BLaER1 treated with 17β-estradiol and CSF1 and Interleukin-3, amounts not matched to agents 10 nM and 100 nM (cell line): ENCODE results near the gene GPC6.
"Not testable (repeated sequence)": the region's sequence is repeated elsewhere in the genome, so short reads cannot be mapped to it uniquely, and the experiment has no call there.

Experiments
- H3K27ac ChIP-seq, 11 experiments: shearing (Covaris generic); formaldehyde crosslinking; 2 replicates each; pipeline ENCODE4 v1.8.1; 2022
- H3K27me3 ChIP-seq, 11 experiments: shearing (Covaris generic); formaldehyde crosslinking; 2 replicates each; pipeline ENCODE4 v1.8.1; 2022
- H3K36me3 ChIP-seq, 11 experiments: shearing (Covaris generic); formaldehyde crosslinking; 2 replicates each; pipeline ENCODE4 v1.8.1; 2022
- H3K4me1 ChIP-seq, 10 experiments: shearing (Covaris generic); formaldehyde crosslinking; 2 replicates each; pipeline ENCODE4 v1.8.1; 2022
- H3K4me2 ChIP-seq, 11 experiments: shearing (Covaris generic); formaldehyde crosslinking; 2 replicates each; pipeline ENCODE4 v1.8.1; 2022
- H3K4me3 ChIP-seq, 10 experiments: shearing (Covaris generic); formaldehyde crosslinking; 2 replicates each; pipeline ENCODE4 v1.8.1; 2022
- H3K9ac ChIP-seq, 11 experiments: shearing (Covaris generic); formaldehyde crosslinking; 2 replicates each; pipeline ENCODE4 v1.8.1; 2022
- H3K9me3 ChIP-seq, 11 experiments: shearing (Covaris generic); formaldehyde crosslinking; replicated peaks in 1 of 11; 2 replicates each; pipeline ENCODE4 v1.8.1; 2022
- H4K20me1 ChIP-seq, 11 experiments: shearing (Covaris generic); formaldehyde crosslinking; 2 replicates each; pipeline ENCODE4 v1.8.1; 2022
- Cebpa-rat ChIP-seq, 11 experiments: shearing (Covaris generic); IDR thresholded peaks; 2 replicates each; pipeline ENCODE4 v1.8.1; 2022

Gene GPC6

DNA sequence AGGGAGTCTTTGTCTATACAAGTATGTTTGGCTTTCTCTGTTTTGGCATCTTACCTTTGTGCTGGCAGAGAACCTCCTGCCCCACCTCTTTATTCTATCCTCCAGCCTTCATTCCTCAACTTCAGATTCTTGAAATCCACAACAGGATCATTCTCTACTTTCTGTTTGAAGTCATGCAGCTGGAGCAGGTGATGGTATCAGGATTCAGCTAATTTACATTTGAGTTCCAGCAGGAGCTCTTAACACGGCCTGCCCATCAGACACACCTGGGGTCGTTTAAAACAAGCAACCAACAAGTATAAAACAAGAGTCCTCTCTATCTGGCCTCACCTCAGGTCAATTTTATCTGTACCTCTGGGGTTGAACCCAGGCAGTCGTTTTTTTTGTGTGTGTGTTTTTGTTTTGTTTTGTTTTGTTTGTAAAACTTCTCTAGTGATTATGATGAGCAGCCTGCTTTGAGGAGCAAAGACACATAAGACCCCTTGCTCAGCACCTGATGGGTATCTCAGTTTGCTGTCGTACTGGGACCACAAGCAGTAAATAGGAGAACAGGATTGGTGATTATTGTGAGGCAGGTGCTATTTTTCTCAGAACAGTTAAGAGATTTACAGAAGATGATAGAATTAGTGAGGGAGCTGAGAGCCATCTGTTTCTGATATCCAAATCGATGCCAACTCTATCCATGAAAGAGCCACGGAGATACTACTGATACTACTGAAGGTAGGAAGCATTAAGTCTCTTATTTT is 78.4 kb downstream of the GPC6 start:
- H3K4me2 ChIP-seq = no peak overlapping the region

DNA sequence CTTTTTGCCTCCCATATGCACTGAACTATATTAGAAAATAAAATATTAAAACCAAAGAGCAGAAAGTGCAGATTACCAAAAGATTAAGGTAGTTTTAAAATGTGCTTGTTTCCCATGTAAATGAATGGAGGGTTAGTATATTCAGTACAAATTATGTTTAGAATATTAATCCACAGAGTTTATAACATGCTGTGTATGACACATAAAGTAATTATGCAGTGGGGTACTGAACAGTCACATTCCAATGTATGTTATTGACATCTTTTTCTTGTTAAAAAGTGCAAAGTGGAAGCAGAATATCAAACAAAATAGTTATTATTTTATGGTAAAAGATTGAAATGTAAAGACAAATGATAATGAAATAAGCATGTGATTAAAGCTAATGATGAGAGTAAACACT is 79.3 kb downstream of the GPC6 start:
- Histone ChIP-seq H3K4me3 (no peak overlapping the region), H3K9ac (no peak overlapping the region), H3K27me3 (no peaks in the 10 kb centered on the region), H3K27ac (no peak overlapping the region), H3K36me3 (no peaks in the 10 kb centered on the region), H3K4me1 (no peaks in the 10 kb centered on the region), H3K9me3 (no peaks in the 10 kb centered on the region), H4K20me1 (no peaks in the 10 kb centered on the region), H3K4me2 (no peak overlapping the region)
- TF ChIP-seq Cebpa-rat (IDR thresholded peaks at IDR 0.05) = no peak

More for the DNA sequence above, 78.4 kb downstream of the GPC6 start:
- H3K27ac ChIP-seq = no peak overlapping the region
- no peak overlapping the region for H3K4me3 ChIP-seq
- no peaks in the 10 kb centered on the region for H3K9me3 ChIP-seq
- no peaks in the 10 kb centered on the region for H3K36me3 ChIP-seq
- H3K9ac ChIP-seq = no peak overlapping the region
- no peak for TF ChIP-seq Cebpa-rat (IDR thresholded peaks at IDR 0.05)
- H3K4me1 ChIP-seq = no peaks in the 10 kb centered on the region
- no peaks in the 10 kb centered on the region for H3K27me3 ChIP-seq
- no peaks in the 10 kb centered on the region for H4K20me1 ChIP-seq

DNA sequence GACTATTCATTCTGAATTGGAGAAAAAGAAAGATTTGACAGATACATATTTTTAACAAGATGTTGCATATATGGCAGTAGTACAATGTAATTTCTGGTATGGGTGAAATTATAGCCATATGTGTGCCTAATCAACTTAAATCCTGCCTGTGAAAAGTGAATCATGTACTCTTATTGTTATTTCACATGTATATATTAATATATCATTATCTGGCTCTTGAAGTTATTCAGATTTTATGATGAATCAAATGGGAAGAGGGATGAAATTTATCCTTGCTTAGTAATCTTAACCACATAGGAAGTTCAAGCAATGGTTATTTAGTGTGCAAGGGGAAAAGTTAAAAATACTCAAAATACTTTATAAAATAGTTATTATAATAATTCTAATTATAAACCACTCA is 80.5 kb downstream of the GPC6 start:
- Histone ChIP-seq H3K4me2 (no peak overlapping the region), H3K36me3 (no peaks in the 10 kb centered on the region), H3K27me3 (no peaks in the 10 kb centered on the region), H3K27ac (no peak overlapping the region), H4K20me1 (no peaks in the 10 kb centered on the region), H3K4me3 (no peak overlapping the region), H3K4me1 (no peaks in the 10 kb centered on the region), H3K9ac (no peak overlapping the region), H3K9me3 (no peaks in the 10 kb centered on the region)
- TF ChIP-seq Cebpa-rat (IDR thresholded peaks at IDR 0.05) = no peak

- Histone ChIP-seq H4K20me1 (no peaks in the 10 kb centered on the region), H3K4me1 (no peaks in the 10 kb centered on the region), H3K27ac (no peak overlapping the region), H3K36me3 (no peaks in the 10 kb centered on the region), H3K9ac (no peak overlapping the region), H3K27me3 (no peaks in the 10 kb centered on the region), H3K9me3 (no peaks in the 10 kb centered on the region), H3K4me2 (no peak overlapping the region), H3K4me3 (no peak overlapping the region)
- TF ChIP-seq Cebpa-rat (IDR thresholded peaks at IDR 0.05) = no peak
Observed at GRCh38 chr13:93307651-93308050, 81.0 kb downstream of the GPC6 start.

DNA sequence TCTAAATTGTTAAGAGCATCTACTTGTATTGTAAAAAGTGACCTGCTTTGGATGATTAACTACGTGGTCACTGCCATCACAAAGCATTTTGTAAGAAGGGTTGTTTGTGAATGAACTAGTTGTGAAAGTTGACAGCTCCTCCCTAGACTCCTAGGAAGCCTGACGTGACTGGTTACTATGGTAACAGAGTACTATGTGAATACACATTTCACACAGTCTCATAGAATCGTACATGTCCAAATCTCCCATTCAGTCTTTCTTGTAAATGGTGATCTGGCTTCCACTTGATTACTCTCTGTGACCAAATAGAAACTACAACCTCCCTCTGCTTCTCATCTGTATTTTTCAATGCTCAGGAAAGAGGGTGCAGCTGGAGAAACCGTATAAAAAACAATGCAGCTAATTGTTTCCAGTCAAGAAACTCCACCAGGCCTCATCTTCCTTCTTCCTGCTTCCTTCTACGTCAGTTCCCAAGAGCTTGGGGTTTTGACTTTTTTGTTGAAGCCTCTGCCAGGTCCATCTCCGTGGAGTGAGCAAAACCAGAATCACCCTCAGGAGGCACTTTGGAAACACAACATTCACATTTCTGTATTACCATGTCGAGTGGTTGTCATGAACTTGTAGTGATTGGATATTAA is 83.4 kb downstream of the GPC6 start:
- no peaks in the 10 kb centered on the region for H3K27me3 ChIP-seq
- H4K20me1 ChIP-seq = no peaks in the 10 kb centered on the region
- no peaks in the 10 kb centered on the region for H3K4me1 ChIP-seq
- no peak overlapping the region for H3K4me3 ChIP-seq
- H3K9ac ChIP-seq = no peak overlapping the region
- H3K9me3 ChIP-seq = no peaks in the 10 kb centered on the region
- H3K4me2 ChIP-seq = no peak overlapping the region
- no peak overlapping the region for H3K27ac ChIP-seq
- TF ChIP-seq Cebpa-rat (IDR thresholded peaks at IDR 0.05) = no peak
- no peaks in the 10 kb centered on the region for H3K36me3 ChIP-seq

- no peak overlapping the region for H3K4me2 ChIP-seq
- no peak overlapping the region for H3K9ac ChIP-seq
- no peaks in the 10 kb centered on the region for H3K27me3 ChIP-seq
- no peaks in the 10 kb centered on the region for H4K20me1 ChIP-seq
- TF ChIP-seq Cebpa-rat (IDR thresholded peaks at IDR 0.05) = no peak
- no peak overlapping the region for H3K27ac ChIP-seq
- no peaks in the 10 kb centered on the region for H3K36me3 ChIP-seq
- H3K4me3 ChIP-seq = no peak overlapping the region
- H3K9me3 ChIP-seq = no peaks in the 10 kb centered on the region
- H3K4me1 ChIP-seq = peaks cover 0 to 36% (median 7%) of the 10 kb centered on the region in 10 experiments; a peak in 11 of 20 replicates
Observed at GRCh38 chr13:93316841-93317240, 90.2 kb downstream of the GPC6 start.

GRCh38 chr13:93318534-93319254 is 92.1 kb downstream of the GPC6 start:
- 0 out of 22 replicates have a peak, but pooled peaks cover 0 to 4% (median 0%) of the 10 kb centered on the region in 11 experiments for H3K9me3 ChIP-seq
- H3K27ac ChIP-seq = peak overlapping the region in 3 of 11 experiments; percentile 26 to 39 (median 32); a peak in 5 of 22 replicates
- no peak overlapping the region for H3K4me3 ChIP-seq
- peaks cover 0 to 39% (median 7%) of the 10 kb centered on the region in 10 experiments; a peak in 11 of 20 replicates for H3K4me1 ChIP-seq
- H3K36me3 ChIP-seq = no peaks in the 10 kb centered on the region
- no peaks in the 10 kb centered on the region for H3K27me3 ChIP-seq
- H4K20me1 ChIP-seq = no peaks in the 10 kb centered on the region
- TF ChIP-seq Cebpa-rat (IDR thresholded peaks at IDR 0.05) = peak in 7 of 11 experiments; percentile 49 to 85 (median 74); a peak in 9 of 22 replicates
- no peak overlapping the region for H3K9ac ChIP-seq
- peak overlapping the region in 7 of 11 experiments; percentile 26 to 74 (median 64); a peak in 12 of 22 replicates for H3K4me2 ChIP-seq

GRCh38 chr13:93320942-93321341 is 94.3 kb downstream of the GPC6 start:
- no peak overlapping the region for H3K9ac ChIP-seq
- H3K9me3 ChIP-seq = 0 out of 22 replicates have a peak, but pooled peaks cover 0 to 5% (median 0%) of the 10 kb centered on the region in 11 experiments
- peak overlapping the region in 1 of 11 experiments; percentile 7; a peak in 1 of 22 replicates for H3K4me2 ChIP-seq
- peaks cover 0 to 39% (median 7%) of the 10 kb centered on the region in 10 experiments; a peak in 11 of 20 replicates for H3K4me1 ChIP-seq
- H4K20me1 ChIP-seq = no peaks in the 10 kb centered on the region
- no peak overlapping the region for H3K4me3 ChIP-seq
- H3K36me3 ChIP-seq = no peaks in the 10 kb centered on the region
- no peak for TF ChIP-seq Cebpa-rat (IDR thresholded peaks at IDR 0.05)
- no peaks in the 10 kb centered on the region for H3K27me3 ChIP-seq
- no peak overlapping the region for H3K27ac ChIP-seq

GRCh38 chr13:93323880-93324279 is 97.3 kb downstream of the GPC6 start:
- not testable (repeated sequence) for H3K27me3 ChIP-seq, H3K9ac ChIP-seq, H3K36me3 ChIP-seq, H3K4me3 ChIP-seq, H3K9me3 ChIP-seq, H3K4me2 ChIP-seq, H4K20me1 ChIP-seq, H3K27ac ChIP-seq
- H3K4me1 ChIP-seq = peaks cover 0 to 23% (median 2%) of the 10 kb centered on the region in 10 experiments; a peak in 11 of 20 replicates
